Measurements from ENCODE around the gene PRPS1. TPM values are rescaled to one million over a fixed set of nuclear protein-coding genes. Genes with fewer than 3 reads are reported as not detected.

The PRPS1 gene
- total RNA-seq, 3 donors from 2014 or later (not counting 1 experiment from before 2014, with no cell fraction given), result 43.7 to 51.5 (median 49.3) TPM

DNA sequence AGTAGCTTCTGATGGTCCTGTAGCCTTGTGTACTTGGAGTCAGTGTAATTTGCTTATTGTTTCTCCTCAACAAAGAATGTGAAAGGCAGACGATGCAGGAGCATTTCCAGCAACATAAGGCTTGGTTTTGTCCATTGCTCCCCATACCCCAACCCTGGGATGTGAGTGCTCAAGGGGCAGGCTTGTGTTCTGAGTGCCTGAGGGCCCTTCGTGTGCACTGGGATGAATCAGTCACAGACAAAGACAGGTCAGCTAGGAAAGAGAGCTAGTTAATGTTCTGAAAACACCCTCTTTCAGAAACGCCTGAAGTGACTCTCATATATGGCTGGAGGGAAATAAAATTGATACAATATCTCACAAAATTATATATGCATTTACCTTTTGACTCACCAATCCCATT, 59.1 kb downstream of the PRPS1 start:
- peaks cover 0 to 15% of the 10 kb centered on the region in 2 donors for H3K27me3 Mint-ChIP-seq (ENCODE audit: low read depth in 2 of 2)
- H3K4me1 Mint-ChIP-seq, result peaks cover 25 to 35% of the 10 kb centered on the region in 2 donors
- intact Hi-C loops (cut with micrococcal nuclease), result no loop called here
- Histone ChIP-seq H3K4me1 (ENCODE audit: control insufficient read depth, insufficient read depth, low read length) (peaks cover 33% of the 10 kb centered on the region), H3K27me3 (ENCODE audit: control insufficient read depth, insufficient read depth, low read length) (no peaks in the 10 kb centered on the region), H3K9me3 (ENCODE audit: control insufficient read depth, insufficient read depth, low read length) (no peaks in the 10 kb centered on the region), H3K36me3 (ENCODE audit: control insufficient read depth, insufficient read depth, low read length) (no peaks in the 10 kb centered on the region), H3K27ac (ENCODE audit: low read length) (no peak overlapping the region), H3K4me3 (ENCODE audit: low read length) (no peak overlapping the region)
- DNase-seq (no peak), ATAC-seq (no peak)
- no peaks in the 10 kb centered on the region for H3K36me3 Mint-ChIP-seq
- no peaks in the 10 kb centered on the region for H3K9me3 Mint-ChIP-seq
- WGBS (ENCODE audit: insufficient coverage), result 100% methylated on average over 1 of the region's 3 CpGs
- H3K27ac Mint-ChIP-seq, result no peak overlapping the region
- H3K4me3 Mint-ChIP-seq, result no peak overlapping the region
- TF ChIP-seq, protein P1, sequence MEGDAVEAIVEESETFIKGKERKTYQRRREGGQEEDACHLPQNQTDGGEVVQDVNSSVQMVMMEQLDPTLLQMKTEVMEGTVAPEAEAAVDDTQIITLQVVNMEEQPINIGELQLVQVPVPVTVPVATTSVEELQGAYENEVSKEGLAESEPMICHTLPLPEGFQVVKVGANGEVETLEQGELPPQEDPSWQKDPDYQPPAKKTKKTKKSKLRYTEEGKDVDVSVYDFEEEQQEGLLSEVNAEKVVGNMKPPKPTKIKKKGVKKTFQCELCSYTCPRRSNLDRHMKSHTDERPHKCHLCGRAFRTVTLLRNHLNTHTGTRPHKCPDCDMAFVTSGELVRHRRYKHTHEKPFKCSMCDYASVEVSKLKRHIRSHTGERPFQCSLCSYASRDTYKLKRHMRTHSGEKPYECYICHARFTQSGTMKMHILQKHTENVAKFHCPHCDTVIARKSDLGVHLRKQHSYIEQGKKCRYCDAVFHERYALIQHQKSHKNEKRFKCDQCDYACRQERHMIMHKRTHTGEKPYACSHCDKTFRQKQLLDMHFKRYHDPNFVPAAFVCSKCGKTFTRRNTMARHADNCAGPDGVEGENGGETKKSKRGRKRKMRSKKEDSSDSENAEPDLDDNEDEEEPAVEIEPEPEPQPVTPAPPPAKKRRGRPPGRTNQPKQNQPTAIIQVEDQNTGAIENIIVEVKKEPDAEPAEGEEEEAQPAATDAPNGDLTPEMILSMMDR (IDR thresholded peaks at IDR 0.05), result no peak

DNA sequence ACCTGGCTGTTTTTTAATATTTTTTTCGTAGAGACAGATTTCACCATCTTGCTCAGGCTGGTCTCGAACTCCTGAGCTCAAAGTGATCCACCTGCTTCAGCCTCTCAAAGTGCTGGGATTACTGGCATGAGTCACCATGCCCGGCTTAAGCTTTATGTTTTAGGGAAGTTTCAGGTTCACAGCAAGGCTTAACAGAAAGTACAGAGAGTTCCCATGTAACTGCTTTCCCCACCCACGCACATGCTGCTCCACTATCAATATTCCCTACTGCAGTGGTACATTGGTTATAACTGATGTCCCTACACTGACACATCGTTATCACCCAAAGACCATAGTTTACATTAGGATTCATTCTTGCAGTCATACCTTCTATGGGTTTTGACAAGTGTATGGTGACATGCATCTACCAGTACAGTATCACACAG, 62.7 kb downstream of the PRPS1 start:
- intact Hi-C loops (cut with micrococcal nuclease), result no loop called here
- no peaks in the 10 kb centered on the region for H3K36me3 Mint-ChIP-seq
- Histone ChIP-seq H3K4me3 (ENCODE audit: low read length) (no peak overlapping the region), H3K27ac (ENCODE audit: low read length) (no peak overlapping the region), H3K27me3 (ENCODE audit: control insufficient read depth, insufficient read depth, low read length) (no peaks in the 10 kb centered on the region), H3K4me1 (ENCODE audit: control insufficient read depth, insufficient read depth, low read length) (peaks cover 7% of the 10 kb centered on the region), H3K36me3 (ENCODE audit: control insufficient read depth, insufficient read depth, low read length) (no peaks in the 10 kb centered on the region), H3K9me3 (ENCODE audit: control insufficient read depth, insufficient read depth, low read length) (no peaks in the 10 kb centered on the region)
- H3K4me3 Mint-ChIP-seq, result no peak overlapping the region
- TF ChIP-seq, protein P1 (IDR thresholded peaks at IDR 0.05), result no peak
- WGBS (ENCODE audit: insufficient coverage), result 74% methylated on average over 5 of the region's 5 CpGs
- ATAC-seq (no peak), DNase-seq (no peak)
- peaks cover 0 to 18% of the 10 kb centered on the region in 2 donors for H3K27me3 Mint-ChIP-seq (ENCODE audit: low read depth in 2 of 2)
- H3K27ac Mint-ChIP-seq, result no peak overlapping the region
- H3K4me1 Mint-ChIP-seq, result peaks cover 7 to 9% of the 10 kb centered on the region in 2 donors
- H3K9me3 Mint-ChIP-seq, result no peaks in the 10 kb centered on the region

DNA sequence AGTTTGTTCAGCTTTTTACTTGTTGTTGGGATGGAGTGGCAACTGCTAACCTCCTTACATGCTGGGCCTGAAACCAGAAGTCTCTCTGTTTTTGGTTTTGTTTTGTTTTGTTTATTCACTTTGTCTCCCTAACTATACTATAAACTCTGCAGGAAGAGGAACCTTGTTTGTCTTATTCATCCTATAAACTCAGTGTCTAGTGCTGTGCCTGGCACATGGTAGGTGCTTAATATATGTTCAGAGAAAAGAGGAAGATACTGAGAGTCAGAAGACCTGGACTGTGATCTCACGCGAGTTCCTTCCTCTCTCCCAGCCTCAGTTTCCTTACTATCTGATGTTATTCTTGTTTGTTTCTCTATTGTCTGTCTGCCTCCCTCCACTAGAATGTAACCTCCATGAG, 71.3 kb downstream of the PRPS1 start:
- H3K9me3 ChIP-seq (ENCODE audit: control insufficient read depth, insufficient read depth, low read length), result no peaks in the 10 kb centered on the region
- ATAC-seq (no peak), DNase-seq (no peak)
- Mint-ChIP-seq H3K27ac (no peak overlapping the region), H3K4me1 (peaks cover 0 to 11% of the 10 kb centered on the region in 2 donors), H3K36me3 (no peaks in the 10 kb centered on the region), H3K9me3 (no peaks in the 10 kb centered on the region), H3K27me3 (ENCODE audit: low read depth in 2 of 2) (peaks cover 4 to 21% of the 10 kb centered on the region in 2 donors), H3K4me3 (no peak overlapping the region)
- H3K4me1 ChIP-seq (ENCODE audit: control insufficient read depth, insufficient read depth, low read length), result peaks cover 4% of the 10 kb centered on the region
- no CpG with 5 or more reads among the region's 2 CpGs for WGBS (ENCODE audit: insufficient coverage)
- H3K4me3 ChIP-seq (ENCODE audit: low read length), result no peak overlapping the region
- intact Hi-C loops (cut with micrococcal nuclease), result no loop called here
- TF ChIP-seq, protein P1 (IDR thresholded peaks at IDR 0.05), result no peak
- no peaks in the 10 kb centered on the region for H3K27me3 ChIP-seq (ENCODE audit: control insufficient read depth, insufficient read depth, low read length)
- H3K27ac ChIP-seq (ENCODE audit: low read length), result no peak overlapping the region
- H3K36me3 ChIP-seq (ENCODE audit: control insufficient read depth, insufficient read depth, low read length), result no peaks in the 10 kb centered on the region

DNA sequence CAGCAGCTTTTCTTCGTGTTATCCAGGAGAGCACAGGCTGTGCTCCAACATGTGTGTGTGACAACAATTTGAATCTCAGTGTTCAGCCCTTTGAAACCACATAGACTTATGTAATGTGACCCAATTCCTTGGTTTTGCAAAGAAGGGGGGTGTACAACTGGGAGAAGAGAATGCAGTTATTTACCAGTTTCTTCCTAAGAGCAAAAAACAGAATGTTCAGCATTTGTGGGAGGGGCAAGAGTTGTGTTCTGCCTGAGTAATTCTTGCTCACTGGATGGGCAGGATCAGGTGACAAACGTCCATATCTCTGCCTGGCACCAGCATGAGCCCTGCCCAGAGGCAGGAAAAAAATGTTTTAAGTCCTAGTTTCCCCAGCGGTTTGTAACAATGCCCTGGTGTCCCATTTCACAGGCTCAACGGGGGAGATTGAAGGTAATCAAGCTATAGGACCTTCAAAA, 72.0 kb downstream of the PRPS1 start:
- 72% methylated on average over 4 of the region's 4 CpGs for WGBS (ENCODE audit: insufficient coverage)
- H3K9me3 ChIP-seq (ENCODE audit: control insufficient read depth, insufficient read depth, low read length), result no peaks in the 10 kb centered on the region
- ATAC-seq (no peak), DNase-seq (no peak)
- no peaks in the 10 kb centered on the region for H3K36me3 ChIP-seq (ENCODE audit: control insufficient read depth, insufficient read depth, low read length)
- no peaks in the 10 kb centered on the region for H3K27me3 ChIP-seq (ENCODE audit: control insufficient read depth, insufficient read depth, low read length)
- intact Hi-C loops (cut with micrococcal nuclease), result no loop called here
- Mint-ChIP-seq H3K4me3 (no peak overlapping the region), H3K4me1 (peaks cover 0 to 11% of the 10 kb centered on the region in 2 donors), H3K36me3 (no peaks in the 10 kb centered on the region), H3K9me3 (no peaks in the 10 kb centered on the region), H3K27me3 (ENCODE audit: low read depth in 2 of 2) (peaks cover 4 to 19% of the 10 kb centered on the region in 2 donors), H3K27ac (no peak overlapping the region)
- H3K27ac ChIP-seq (ENCODE audit: low read length), result no peak overlapping the region
- peaks cover 4% of the 10 kb centered on the region for H3K4me1 ChIP-seq (ENCODE audit: control insufficient read depth, insufficient read depth, low read length)
- no peak overlapping the region for H3K4me3 ChIP-seq (ENCODE audit: low read length)
- TF ChIP-seq, protein P1 (IDR thresholded peaks at IDR 0.05), result no peak
